DOHH2 (cell line): ENCODE measurements around the gene SENP1.

Source experiments
- EZH2phosphoT487 ChIP-seq: fragments of 200-600 bp; sonication (generic); IDR thresholded peaks from 2 replicates; pipeline ENCODE4 v1.6.1; 2017; ENCODE audit warnings: borderline replicate concordance, mild to moderate bottlenecking, antibody characterized with exemption, low read length, moderate library complexity, mixed read lengths
- TF ChIP-seq, protein P1 (sequence below): fragments of 200-600 bp; sonication (generic); IDR thresholded peaks from one replicate; pipeline ENCODE4 v1.5.1; 2014; ENCODE audit warnings: antibody characterized with exemption, mild to moderate bottlenecking, low read depth, low read length; ENCODE audit not compliant: poor library complexity, severe bottlenecking

DNA sequence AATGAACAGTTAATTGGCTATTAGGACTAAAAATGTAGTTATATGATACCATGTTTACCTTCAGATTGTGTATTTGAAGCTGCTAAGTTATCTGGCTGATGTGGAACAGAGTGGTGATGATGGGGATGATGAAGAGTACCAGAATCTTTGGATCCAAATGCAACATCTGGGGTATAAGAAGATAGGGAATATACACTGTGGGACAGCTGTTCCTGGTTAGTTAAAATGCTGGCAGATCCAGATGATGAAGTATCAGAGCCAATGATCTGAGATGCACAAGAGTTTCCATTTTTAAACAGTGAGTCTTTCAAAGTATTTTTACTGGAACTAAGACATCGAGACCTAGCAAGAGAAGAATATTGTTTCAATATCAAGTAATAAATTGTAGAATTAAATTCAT lies 31.6 kb downstream of the SENP1 start:
- TF ChIP-seq, protein P1, sequence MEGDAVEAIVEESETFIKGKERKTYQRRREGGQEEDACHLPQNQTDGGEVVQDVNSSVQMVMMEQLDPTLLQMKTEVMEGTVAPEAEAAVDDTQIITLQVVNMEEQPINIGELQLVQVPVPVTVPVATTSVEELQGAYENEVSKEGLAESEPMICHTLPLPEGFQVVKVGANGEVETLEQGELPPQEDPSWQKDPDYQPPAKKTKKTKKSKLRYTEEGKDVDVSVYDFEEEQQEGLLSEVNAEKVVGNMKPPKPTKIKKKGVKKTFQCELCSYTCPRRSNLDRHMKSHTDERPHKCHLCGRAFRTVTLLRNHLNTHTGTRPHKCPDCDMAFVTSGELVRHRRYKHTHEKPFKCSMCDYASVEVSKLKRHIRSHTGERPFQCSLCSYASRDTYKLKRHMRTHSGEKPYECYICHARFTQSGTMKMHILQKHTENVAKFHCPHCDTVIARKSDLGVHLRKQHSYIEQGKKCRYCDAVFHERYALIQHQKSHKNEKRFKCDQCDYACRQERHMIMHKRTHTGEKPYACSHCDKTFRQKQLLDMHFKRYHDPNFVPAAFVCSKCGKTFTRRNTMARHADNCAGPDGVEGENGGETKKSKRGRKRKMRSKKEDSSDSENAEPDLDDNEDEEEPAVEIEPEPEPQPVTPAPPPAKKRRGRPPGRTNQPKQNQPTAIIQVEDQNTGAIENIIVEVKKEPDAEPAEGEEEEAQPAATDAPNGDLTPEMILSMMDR, result no peak
- no peak for TF ChIP-seq EZH2phosphoT487
